WTC11 (cell line): ENCODE measurements around the gene UGT1A9. TPM values are rescaled to one million over a fixed set of nuclear protein-coding genes. Genes with fewer than 3 reads are reported as not detected.

ENCODE experiments used
- ATAC-seq: fragments of 200-7000 bp; cut with Tn5 transposase; 2 replicates; pipeline ENCODE4 v1.10.0; 2021; ENCODE audit warnings: mild to moderate bottlenecking, moderate library complexity
- CTCF ChIA-PET: fragments of 300-600 bp; sonication (Branson Sonifier 250); formaldehyde crosslinking; loops from one replicate; lab custom pipeline; 2021; ENCODE audit warnings: antibody characterized with exemption; lab: Charles Lee
- POLR2A ChIA-PET: fragments of 350-600 bp; sonication (Branson Sonifier 250); formaldehyde crosslinking; loops from one replicate; lab custom pipeline; 2021; ENCODE audit warnings: antibody characterized with exemption; lab: Charles Lee
- DNase-seq: peaks from one replicate; pipeline ENCODE4 v3.0.0; 2021; ENCODE audit warnings: low spot score
- H3K27ac Mint-ChIP-seq: 2 replicates; pipeline ENCODE4 v1.8.0; 2021; ENCODE audit warnings: mixed read lengths
- H3K27me3 Mint-ChIP-seq: 2 replicates; pipeline ENCODE4 v1.8.0; 2021; ENCODE audit warnings: low read depth, mild to moderate bottlenecking, moderate library complexity, mixed read lengths
- H3K36me3 Mint-ChIP-seq: 2 replicates; pipeline ENCODE4 v1.8.0; 2021; ENCODE audit warnings: mixed read lengths
- H3K4me1 Mint-ChIP-seq: 2 replicates; pipeline ENCODE4 v1.8.0; 2022; ENCODE audit warnings: mixed read lengths
- H3K4me3 Mint-ChIP-seq: 2 replicates; pipeline ENCODE4 v1.8.0; 2021; ENCODE audit warnings: mild to moderate bottlenecking, moderate library complexity, mixed read lengths
- H3K9me3 Mint-ChIP-seq: 2 replicates; pipeline ENCODE4 v1.8.0; 2021; ENCODE audit warnings: mixed read lengths
- AFF4 ChIP-seq: sonication (generic); formaldehyde crosslinking; IDR thresholded peaks from 2 replicates; pipeline ENCODE4 v1.8.1; 2023; ENCODE audit warnings: mild to moderate bottlenecking, missing genetic modification reagents, borderline replicate concordance
- ARID4B ChIP-seq: sonication (generic); formaldehyde crosslinking; IDR thresholded peaks from 2 replicates; pipeline ENCODE4 v1.8.0; 2023; ENCODE audit warnings: missing genetic modification reagents, mild to moderate bottlenecking, borderline replicate concordance
- ATF3 ChIP-seq: sonication (generic); formaldehyde crosslinking; conservative IDR thresholded peaks from 2 replicates; pipeline ENCODE4 v1.8.1; 2022; ENCODE audit warnings: mild to moderate bottlenecking, missing genetic modification reagents
- CTCF ChIP-seq: fragments of 200-600 bp; IDR thresholded peaks from 2 replicates; pipeline ENCODE4 v1.8.0; 2022; ENCODE audit warnings: antibody characterized with exemption
- E2F5 ChIP-seq: sonication (generic); formaldehyde crosslinking; IDR thresholded peaks from 2 replicates; pipeline ENCODE4 v1.8.1; 2022; ENCODE audit warnings: mild to moderate bottlenecking, moderate library complexity, missing genetic modification reagents
- ESRRA ChIP-seq: sonication (generic); formaldehyde crosslinking; IDR thresholded peaks from 2 replicates; pipeline ENCODE4 v1.8.1; 2022; ENCODE audit warnings: mild to moderate bottlenecking, missing genetic modification reagents, borderline replicate concordance
- ETV6 ChIP-seq: sonication (generic); formaldehyde crosslinking; IDR thresholded peaks from 2 replicates; pipeline ENCODE4 v1.8.1; 2022; ENCODE audit warnings: mild to moderate bottlenecking, missing genetic modification reagents
- FOXJ3 ChIP-seq: sonication (generic); formaldehyde crosslinking; IDR thresholded peaks from 2 replicates; pipeline ENCODE4 v1.9.0; 2021; ENCODE audit warnings: missing genetic modification reagents, mild to moderate bottlenecking, borderline replicate concordance
- KAT7 ChIP-seq: sonication (generic); formaldehyde crosslinking; IDR thresholded peaks from 2 replicates; pipeline ENCODE4 v1.8.1; 2023; ENCODE audit warnings: missing genetic modification reagents, mild to moderate bottlenecking, borderline replicate concordance
- NFE2L1 ChIP-seq: sonication (generic); formaldehyde crosslinking; IDR thresholded peaks from 2 replicates; pipeline ENCODE4 v1.8.1; 2023; ENCODE audit warnings: missing genetic modification reagents
- NR2C2 ChIP-seq: sonication (generic); formaldehyde crosslinking; IDR thresholded peaks from 2 replicates; pipeline ENCODE4 v1.8.0; 2022; ENCODE audit warnings: mild to moderate bottlenecking, missing genetic modification reagents
- TEAD1 ChIP-seq: sonication (generic); formaldehyde crosslinking; IDR thresholded peaks from 2 replicates; pipeline ENCODE4 v1.8.0; 2022; ENCODE audit warnings: mild to moderate bottlenecking, missing genetic modification reagents
- ZNF121 ChIP-seq: sonication (generic); formaldehyde crosslinking; IDR thresholded peaks from 2 replicates; pipeline ENCODE4 v1.8.0; 2023; ENCODE audit warnings: missing genetic modification reagents
- ZNF232 ChIP-seq: sonication (generic); formaldehyde crosslinking; IDR thresholded peaks from 2 replicates; pipeline ENCODE4 v1.8.0; 2022; ENCODE audit warnings: mild to moderate bottlenecking, missing genetic modification reagents
- ZNF281 ChIP-seq: sonication (generic); formaldehyde crosslinking; IDR thresholded peaks from 2 replicates; pipeline ENCODE4 v1.8.0; 2023; ENCODE audit warnings: mild to moderate bottlenecking, missing genetic modification reagents
- ZNF396 ChIP-seq: fragments of 250-450 bp; sonication (Bioruptor Pico); IDR thresholded peaks from 2 replicates; pipeline ENCODE4 v1.8.0; 2021; ENCODE audit warnings: mild to moderate bottlenecking, moderate library complexity, borderline replicate concordance
- ZNF532 ChIP-seq: fragments of 250-450 bp; sonication (Bioruptor Pico); IDR thresholded peaks from 2 replicates; pipeline ENCODE4 v1.9.0; 2021; ENCODE audit warnings: mild to moderate bottlenecking, borderline replicate concordance
- total RNA-seq: library from RNA; stranded (reverse); gene quantifications from 3 replicates; pipeline ENCODE4 v1.2.3, GENCODE V29; 2021

Gene UGT1A9
- total RNA-seq, 1 experiment from 2014 or later: not detected

- TF ChIP-seq FOXJ3: no peak
- TF ChIP-seq ZNF281 (CRISPR knock-in tag): no peak
- TF ChIP-seq NR2C2 (CRISPR knock-in tag): no peak
- TF ChIP-seq ESRRA: no peak
- TF ChIP-seq NFE2L1 (CRISPR knock-in tag): no peak
- no peak for TF ChIP-seq ZNF396 (CRISPR knock-in tag)
- no peak for TF ChIP-seq TEAD1 (CRISPR knock-in tag)
- no peak for TF ChIP-seq E2F5 (CRISPR knock-in tag)
Measured at GRCh38 chr2:233803994-233804393, 132.3 kb downstream of the UGT1A9 start (continued).

- ChIA-PET POLR2A (no interaction called here), CTCF (interaction anchor here (0.5 to 1.0 kb wide), 3 partner anchors 25 to 837 kb away, joined by 3 to 5 read pairs (median 3); no protein-coding TSS in a partner anchor)
- H3K4me3 Mint-ChIP-seq: no peak overlapping the region
- ATAC-seq (no peak), DNase-seq (no peak)
- no peaks in the 10 kb centered on the region for H3K4me1 Mint-ChIP-seq
- no peaks in the 10 kb centered on the region for H3K36me3 Mint-ChIP-seq
- H3K27ac Mint-ChIP-seq: no peak overlapping the region
- H3K9me3 Mint-ChIP-seq: peaks cover 11% of the 10 kb centered on the region; the same call in 1 of the 2 replicates
- H3K27me3 Mint-ChIP-seq: no peaks in the 10 kb centered on the region; the same call in 1 of the 2 replicates
- TF ChIP-seq ZNF232 (CRISPR knock-in tag) (no peak), CTCF (no peak), ZNF532 (CRISPR knock-in tag) (no peak), ETV6 (CRISPR knock-in tag) (no peak), ZNF121 (CRISPR knock-in tag) (no peak), AFF4 (CRISPR knock-in tag) (no peak), KAT7 (CRISPR knock-in tag) (no peak), ARID4B (no peak), ATF3 (CRISPR knock-in tag) (no peak)
Measured at GRCh38 chr2:233807215-233807865, 135.6 kb downstream of the UGT1A9 start.
